ENCODE results near the gene ASPSCR1. TPM values are rescaled to one million over a fixed set of nuclear protein-coding genes. Genes with fewer than 3 reads are reported as not detected.
A peak's percentile ranks its signal among the peaks of the same experiment; 100 is the strongest.

ASPSCR1 gene
- total RNA-seq, 1 experiment from 2014 or later = 54.9 TPM

- H3K79me2 ChIP-seq (ENCODE audit: low read depth) = peaks cover 11% of the 10 kb centered on the region; the same call in 1 of the 2 replicates
- H3K27ac ChIP-seq = no peak overlapping the region
- no peak for TF ChIP-seq CTCF (conservative IDR thresholded peaks at IDR 0.05)
- TF ChIP-seq EZH2 (IDR thresholded peaks at IDR 0.05; ENCODE audit: low read depth) = no peak
- CTCF ChIA-PET = no interaction called here
- H4K20me1 ChIP-seq (ENCODE audit: insufficient read depth) = peaks cover 5% of the 10 kb centered on the region; the same call in 1 of the 2 replicates
- POLR2A ChIA-PET (ENCODE audit: unreplicated experiment) = no interaction called here
- peaks cover 6% of the 10 kb centered on the region; the same call in 1 of the 2 replicates for H3F3A ChIP-seq (ENCODE audit: insufficient read depth, low read depth)
- no peaks in the 10 kb centered on the region for H3K27me3 ChIP-seq (ENCODE audit: insufficient read depth, low read depth)
- no peak overlapping the region for H3K4me2 ChIP-seq
- H3K9me3 ChIP-seq (ENCODE audit: insufficient read depth, low read depth) = no peaks in the 10 kb centered on the region
- intact Hi-C loops (cut with micrococcal nuclease; ENCODE audit: unreplicated experiment) = no loop called here
- DNase-seq = no peak
- H2AFZ ChIP-seq = no peak overlapping the region
- no peak overlapping the region for H3K4me3 ChIP-seq
- BruUV-seq (replicated peaks) = no TSS peak
- no peaks in the 10 kb centered on the region for H3K4me1 ChIP-seq (replicated peaks; ENCODE audit: insufficient read depth)
- H3K9me2 ChIP-seq (ENCODE audit: insufficient read depth) = no peaks in the 10 kb centered on the region
- H3K36me3 ChIP-seq (ENCODE audit: low read depth) = no peaks in the 10 kb centered on the region
Observed at GRCh38 chr17:82017612-82018151, 40.3 kb downstream of the ASPSCR1 start.

GRCh38 chr17:82018152-82018988 lies 40.9 kb downstream of the ASPSCR1 start:
- DNase-seq = no peak
- CTCF ChIA-PET = interaction anchor here (0.8 kb wide), 1 partner anchor 56 kb away, joined by 4 read pairs; no protein-coding TSS in a partner anchor
- TF ChIP-seq CTCF (conservative IDR thresholded peaks at IDR 0.05) = no peak
- no peak for TF ChIP-seq EZH2 (IDR thresholded peaks at IDR 0.05; ENCODE audit: low read depth)
- H3K4me3 ChIP-seq = no peak overlapping the region
- H3K4me1 ChIP-seq (replicated peaks; ENCODE audit: insufficient read depth) = no peaks in the 10 kb centered on the region
- H3K4me2 ChIP-seq = no peak overlapping the region
- no peaks in the 10 kb centered on the region for H3K9me2 ChIP-seq (ENCODE audit: insufficient read depth)
- peaks cover 11% of the 10 kb centered on the region; the same call in 1 of the 2 replicates for H3K79me2 ChIP-seq (ENCODE audit: low read depth)
- BruUV-seq (replicated peaks) = no TSS peak
- peaks cover 5% of the 10 kb centered on the region; the same call in 1 of the 2 replicates for H4K20me1 ChIP-seq (ENCODE audit: insufficient read depth)
- H3K27ac ChIP-seq = no peak overlapping the region
- POLR2A ChIA-PET (ENCODE audit: unreplicated experiment) = no interaction called here
- peaks cover 6% of the 10 kb centered on the region; the same call in 1 of the 2 replicates for H3F3A ChIP-seq (ENCODE audit: insufficient read depth, low read depth)
- no peaks in the 10 kb centered on the region for H3K36me3 ChIP-seq (ENCODE audit: low read depth)
- H3K27me3 ChIP-seq (ENCODE audit: insufficient read depth, low read depth) = no peaks in the 10 kb centered on the region
- no peaks in the 10 kb centered on the region for H3K9me3 ChIP-seq (ENCODE audit: insufficient read depth, low read depth)
- intact Hi-C loops (cut with micrococcal nuclease; ENCODE audit: unreplicated experiment) = no loop called here
- no peak overlapping the region for H2AFZ ChIP-seq

- H3K9me2 ChIP-seq (ENCODE audit: insufficient read depth) = no peaks in the 10 kb centered on the region
- no peaks in the 10 kb centered on the region for H3K36me3 ChIP-seq (ENCODE audit: low read depth)
- H3K27ac ChIP-seq = no peak overlapping the region
- no peaks in the 10 kb centered on the region for H3K9me3 ChIP-seq (ENCODE audit: insufficient read depth, low read depth)
- no peak overlapping the region for H3K4me3 ChIP-seq
- peaks cover 6% of the 10 kb centered on the region; the same call in 1 of the 2 replicates for H3F3A ChIP-seq (ENCODE audit: insufficient read depth, low read depth)
- BruUV-seq (replicated peaks) = TSS peak; percentile 23
- ChIA-PET POLR2A (ENCODE audit: unreplicated experiment) (no interaction called here), CTCF (interaction anchor here (0.8 to 1.5 kb wide), 3 partner anchors 19 to 57 kb away, joined by 3 to 4 read pairs (median 4); partner anchors contain the start of gene DCXR)
- H3K79me2 ChIP-seq (ENCODE audit: low read depth) = peaks cover 11% of the 10 kb centered on the region; the same call in 1 of the 2 replicates
- peaks cover 5% of the 10 kb centered on the region; the same call in 1 of the 2 replicates for H3K4me1 ChIP-seq (replicated peaks; ENCODE audit: insufficient read depth)
- peaks cover 5% of the 10 kb centered on the region; the same call in 1 of the 2 replicates for H4K20me1 ChIP-seq (ENCODE audit: insufficient read depth)
- TF ChIP-seq CTCF (conservative IDR thresholded peaks at IDR 0.05) = no peak
- TF ChIP-seq EZH2 (IDR thresholded peaks at IDR 0.05; ENCODE audit: low read depth) = no peak
- no peak for DNase-seq
- no peak overlapping the region for H2AFZ ChIP-seq
- no peaks in the 10 kb centered on the region for H3K27me3 ChIP-seq (ENCODE audit: insufficient read depth, low read depth)
- H3K4me2 ChIP-seq = no peak overlapping the region
- intact Hi-C loops (cut with micrococcal nuclease; ENCODE audit: unreplicated experiment) = no loop called here
Observed at GRCh38 chr17:82018989-82019689, 41.7 kb downstream of the ASPSCR1 start.
